Hepatocyte (in vitro differentiated cells): ENCODE results near the gene PLSCR4. TPM values are rescaled to one million over a fixed set of nuclear protein-coding genes. Genes with fewer than 3 reads are reported as not detected.

Experiments used
- DNase-seq: peaks from one replicate; pipeline ENCODE4 v3.0.0-alpha.2; 2016; ENCODE audit warnings: low spot score
- H2AFZ ChIP-seq: fragments of 200-600 bp; sonication (generic); 2 replicates; pipeline ENCODE4 v1.6.0; 2016; ENCODE audit warnings: antibody characterized with exemption, mild to moderate bottlenecking
- H3K27ac ChIP-seq: fragments of 200-600 bp; sonication (generic); 2 replicates; pipeline ENCODE4 v1.5.1; 2016; ENCODE audit warnings: mild to moderate bottlenecking
- H3K27me3 ChIP-seq: fragments of 200-600 bp; sonication (generic); 2 replicates; pipeline ENCODE4 v1.6.1; 2016
- H3K36me3 ChIP-seq: fragments of 200-600 bp; sonication (generic); replicated peaks from 2 replicates; pipeline ENCODE4 v1.5.1; 2016; ENCODE audit warnings: low read depth; ENCODE audit not compliant: insufficient read depth
- H3K4me1 ChIP-seq: fragments of 200-600 bp; sonication (generic); 2 replicates; pipeline ENCODE4 v1.5.1; 2016; ENCODE audit warnings: mild to moderate bottlenecking, moderate library complexity; ENCODE audit not compliant: insufficient read depth
- H3K4me2 ChIP-seq: fragments of 200-600 bp; sonication (generic); 2 replicates; pipeline ENCODE4 v1.6.0; 2016
- H3K4me3 ChIP-seq: fragments of 200-600 bp; sonication (generic); 2 replicates; pipeline ENCODE4 v1.5.1; 2016; ENCODE audit warnings: mild to moderate bottlenecking
- H3K79me2 ChIP-seq: fragments of 200-600 bp; sonication (generic); 2 replicates; pipeline ENCODE4 v1.6.0; 2017; ENCODE audit warnings: mild to moderate bottlenecking
- H3K9me2 ChIP-seq: fragments of 200-600 bp; sonication (generic); replicated peaks from 2 replicates; pipeline ENCODE4 v1.6.0; 2017; ENCODE audit warnings: mild to moderate bottlenecking; ENCODE audit not compliant: insufficient read depth
- H3K9me3 ChIP-seq: fragments of 200-600 bp; sonication (generic); 2 replicates; pipeline ENCODE4 v1.5.1; 2016; ENCODE audit warnings: low read depth, mild to moderate bottlenecking
- H4K20me1 ChIP-seq: fragments of 200-600 bp; sonication (generic); 2 replicates; pipeline ENCODE4 v1.6.0; 2016; ENCODE audit warnings: mild to moderate bottlenecking; ENCODE audit not compliant: insufficient read depth, poor library complexity, severe bottlenecking
- CTCF ChIP-seq: fragments of 200-600 bp; sonication (generic); IDR thresholded peaks from 2 replicates; pipeline ENCODE4 v1.5.1; 2016; ENCODE audit warnings: antibody characterized with exemption, mild to moderate bottlenecking; ENCODE audit not compliant: poor library complexity
- EZH2 ChIP-seq: fragments of 200-600 bp; sonication (generic); IDR thresholded peaks from 2 replicates; pipeline ENCODE4 v1.6.1; 2016; ENCODE audit warnings: antibody characterized with exemption, mild to moderate bottlenecking, borderline replicate concordance
- EZH2phosphoT487 ChIP-seq: fragments of 200-600 bp; sonication (generic); IDR thresholded peaks from one replicate; pipeline ENCODE4 v1.6.1; 2018; ENCODE audit warnings: antibody characterized with exemption, mild to moderate bottlenecking, low read depth, moderate library complexity; ENCODE audit not compliant: unreplicated experiment, severe bottlenecking
- WGBS: methylation state at CpG from one replicate; pipeline ENCODE4 v1.1.6; 2016; ENCODE audit warnings: low lambda C conversion rate; ENCODE audit errors: missing lambda C conversion rate; 5-methylcytosine and 5-hydroxymethylcytosine counted together
- polyA plus RNA-seq: library from polyadenylated mRNA; unstranded; fragments of >200 nt; fragmentation: Nextera tagmentation; extraction: Ambion mirVana; gene quantifications from 2 replicates; pipeline ENCODE4 v1.2.1, GENCODE V29; 2016
- total RNA-seq: library from RNA; depleted of rRNA; stranded (reverse); fragments of >200 nt; gene quantifications from 2 replicates; pipeline ENCODE4 v1.2.3, GENCODE V29; 2014

Gene PLSCR4
- total and polyA plus RNA-seq, 2 experiments from 2014 or later, result 11.3 to 23.3 TPM

- WGBS, result 94% methylated on average over 2 of the region's 2 CpGs
- no peak for TF ChIP-seq EZH2phosphoT487
- no peak for TF ChIP-seq EZH2
- no peak for TF ChIP-seq CTCF
These were observed 54.1 kb downstream of the PLSCR4 start for GRCh38 chr3:146196789-146197188.

GRCh38 chr3:146195605-146196004 is 55.3 kb downstream of the PLSCR4 start:
- Histone ChIP-seq H3K9me2 (no peaks in the 10 kb centered on the region), H3K4me1 (no peaks in the 10 kb centered on the region), H3K79me2 (no peaks in the 10 kb centered on the region), H3K36me3 (peaks cover 3% of the 10 kb centered on the region), H2AFZ (no peak overlapping the region), H4K20me1 (no peaks in the 10 kb centered on the region), H3K4me2 (no peak overlapping the region), H3K27me3 (no peaks in the 10 kb centered on the region), H3K27ac (no peak overlapping the region), H3K4me3 (no peak overlapping the region), H3K9me3 (no peaks in the 10 kb centered on the region)
- TF ChIP-seq EZH2, result no peak
- no peak for TF ChIP-seq CTCF
- TF ChIP-seq EZH2phosphoT487, result no peak
- 68% methylated on average over 4 of the region's 4 CpGs for WGBS
- no peak for DNase-seq

More at GRCh38 chr3:146196789-146197188, 54.1 kb downstream of the PLSCR4 start:
- H3K27ac ChIP-seq, result no peak overlapping the region
- H3K4me3 ChIP-seq, result no peak overlapping the region
- H4K20me1 ChIP-seq, result no peaks in the 10 kb centered on the region
- peaks cover 3% of the 10 kb centered on the region for H3K36me3 ChIP-seq
- DNase-seq, result no peak
- H3K9me3 ChIP-seq, result no peaks in the 10 kb centered on the region
- no peaks in the 10 kb centered on the region for H3K79me2 ChIP-seq
- no peaks in the 10 kb centered on the region for H3K9me2 ChIP-seq
- no peaks in the 10 kb centered on the region for H3K27me3 ChIP-seq
- H3K4me1 ChIP-seq, result no peaks in the 10 kb centered on the region
- no peak overlapping the region for H3K4me2 ChIP-seq
- no peak overlapping the region for H2AFZ ChIP-seq

GRCh38 chr3:146195030-146195429 is 55.9 kb downstream of the PLSCR4 start:
- Histone ChIP-seq H3K4me2 (no peak overlapping the region), H3K9me3 (no peaks in the 10 kb centered on the region), H3K9me2 (no peaks in the 10 kb centered on the region), H3K36me3 (peaks cover 3% of the 10 kb centered on the region), H3K4me3 (no peak overlapping the region), H4K20me1 (no peaks in the 10 kb centered on the region), H3K27me3 (no peaks in the 10 kb centered on the region), H3K79me2 (no peaks in the 10 kb centered on the region), H2AFZ (no peak overlapping the region), H3K27ac (no peak overlapping the region), H3K4me1 (no peaks in the 10 kb centered on the region)
- DNase-seq, result no peak
- WGBS, result 65% methylated on average over 3 of the region's 3 CpGs
- TF ChIP-seq CTCF, result no peak
- no peak for TF ChIP-seq EZH2phosphoT487
- TF ChIP-seq EZH2, result no peak

GRCh38 chr3:146191051-146191450 is 59.9 kb downstream of the PLSCR4 start:
- no peak for TF ChIP-seq CTCF
- TF ChIP-seq EZH2phosphoT487, result no peak
- TF ChIP-seq EZH2, result no peak
- no peaks in the 10 kb centered on the region for H3K27me3 ChIP-seq
- no peaks in the 10 kb centered on the region for H3K9me2 ChIP-seq
- no peak for DNase-seq
- no peaks in the 10 kb centered on the region for H3K9me3 ChIP-seq
- H2AFZ ChIP-seq, result no peak overlapping the region
- no peaks in the 10 kb centered on the region for H3K4me1 ChIP-seq
- H3K27ac ChIP-seq, result no peak overlapping the region
- 92% methylated on average over 1 of the region's 1 CpG for WGBS
- no peaks in the 10 kb centered on the region for H3K79me2 ChIP-seq
- no peaks in the 10 kb centered on the region for H4K20me1 ChIP-seq
- H3K4me3 ChIP-seq, result no peak overlapping the region
- no peak overlapping the region for H3K4me2 ChIP-seq
- H3K36me3 ChIP-seq, result no peaks in the 10 kb centered on the region
